IPS DF 19.7 (cell line): ENCODE results near the gene PIF1.

Experiments
- DNase-seq: peaks from one replicate; pipeline ENCODE4 v3.0.0-alpha.2; 2013; ENCODE audit warnings: low read depth, low spot score

Gene PIF1, protein sequence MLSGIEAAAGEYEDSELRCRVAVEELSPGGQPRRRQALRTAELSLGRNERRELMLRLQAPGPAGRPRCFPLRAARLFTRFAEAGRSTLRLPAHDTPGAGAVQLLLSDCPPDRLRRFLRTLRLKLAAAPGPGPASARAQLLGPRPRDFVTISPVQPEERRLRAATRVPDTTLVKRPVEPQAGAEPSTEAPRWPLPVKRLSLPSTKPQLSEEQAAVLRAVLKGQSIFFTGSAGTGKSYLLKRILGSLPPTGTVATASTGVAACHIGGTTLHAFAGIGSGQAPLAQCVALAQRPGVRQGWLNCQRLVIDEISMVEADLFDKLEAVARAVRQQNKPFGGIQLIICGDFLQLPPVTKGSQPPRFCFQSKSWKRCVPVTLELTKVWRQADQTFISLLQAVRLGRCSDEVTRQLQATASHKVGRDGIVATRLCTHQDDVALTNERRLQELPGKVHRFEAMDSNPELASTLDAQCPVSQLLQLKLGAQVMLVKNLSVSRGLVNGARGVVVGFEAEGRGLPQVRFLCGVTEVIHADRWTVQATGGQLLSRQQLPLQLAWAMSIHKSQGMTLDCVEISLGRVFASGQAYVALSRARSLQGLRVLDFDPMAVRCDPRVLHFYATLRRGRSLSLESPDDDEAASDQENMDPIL

DNA sequence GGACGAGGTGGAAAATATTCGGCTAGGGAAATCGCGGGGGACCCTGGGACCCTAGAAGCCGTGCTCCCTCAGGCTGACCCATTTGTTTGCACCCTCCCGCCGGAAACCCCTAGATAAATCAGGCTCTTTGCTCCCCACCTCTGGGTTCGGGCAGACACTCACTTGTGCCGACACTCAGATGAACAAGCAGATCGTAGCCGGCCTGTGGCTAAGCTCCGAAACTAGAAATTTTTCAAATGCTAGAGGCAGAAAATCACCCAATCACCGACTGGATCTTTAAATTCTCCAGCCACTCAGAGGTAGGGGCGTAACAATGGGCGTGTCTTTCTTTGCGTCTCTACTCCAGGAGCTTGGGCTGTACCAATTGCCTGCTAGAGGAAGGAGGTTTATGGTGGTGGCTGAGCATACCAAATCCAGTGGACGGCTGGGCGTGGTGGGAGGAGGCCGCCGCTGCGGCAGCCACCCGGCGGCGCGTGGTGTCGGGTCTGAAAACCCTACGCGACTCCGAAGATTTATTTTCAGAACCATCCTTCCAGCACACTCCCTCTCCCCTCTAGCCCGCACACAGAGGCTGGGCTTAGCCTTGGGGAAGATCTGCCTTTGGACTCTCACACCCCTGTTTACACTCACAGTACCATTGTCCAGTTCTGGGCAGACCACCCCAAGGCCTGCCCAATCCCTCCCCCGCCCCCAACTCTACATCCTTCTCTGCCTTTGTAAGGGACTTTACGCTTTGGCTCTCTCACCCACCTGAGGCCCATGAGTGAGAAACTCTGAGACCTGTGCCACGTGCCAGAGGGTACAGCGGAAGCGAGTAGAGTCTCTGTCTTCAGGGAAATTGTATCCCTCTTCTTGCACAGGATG is at the start of gene PIF1:
Gene PIF1, minus strand, starts transcription at position 217 of the 864 bp plus-strand sequence. CDS start 1,312 bp downstream, outside the sequence.
- peak; percentile 99 for DNase-seq

DNA sequence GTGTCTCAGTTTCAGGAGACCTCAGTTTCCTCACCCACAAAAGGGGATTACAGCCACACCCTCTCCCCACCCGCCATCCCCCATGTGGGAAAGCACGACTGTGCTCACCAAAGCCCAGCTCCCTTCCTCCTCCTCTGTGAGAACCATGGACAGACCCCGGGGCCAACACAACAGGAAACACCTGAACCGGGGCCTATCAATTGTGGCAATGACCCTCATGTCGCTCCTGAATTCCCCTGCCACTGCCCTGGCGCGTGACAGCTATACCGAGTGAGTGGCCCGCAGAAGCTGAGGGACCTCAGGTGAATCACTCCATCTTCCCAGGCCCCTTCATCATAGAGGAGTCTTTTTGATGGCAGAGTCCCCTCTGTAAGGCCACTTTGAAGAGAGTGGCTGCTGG is 44.9 kb upstream of the PIF1 start:
- no peak for DNase-seq

DNA sequence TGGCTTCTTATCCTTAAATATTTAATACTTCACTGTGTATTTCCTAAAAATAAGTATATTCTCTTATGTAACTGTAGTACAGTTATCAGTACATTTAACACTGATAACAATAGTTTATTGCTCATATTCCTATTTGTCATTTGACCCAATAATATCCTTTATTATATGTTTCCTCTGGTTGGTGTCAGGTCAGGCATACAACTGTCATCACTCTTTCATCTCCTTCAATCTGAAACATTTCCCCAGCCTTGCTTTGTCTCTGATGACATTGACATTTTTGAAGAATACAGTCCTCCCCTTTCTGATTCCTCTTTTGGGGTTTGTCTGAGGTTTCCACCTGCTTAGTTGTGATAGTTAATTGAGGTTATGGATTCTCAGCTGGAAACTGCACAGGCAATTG is 44.1 kb upstream of the PIF1 start:
- DNase-seq, result no peak

DNA sequence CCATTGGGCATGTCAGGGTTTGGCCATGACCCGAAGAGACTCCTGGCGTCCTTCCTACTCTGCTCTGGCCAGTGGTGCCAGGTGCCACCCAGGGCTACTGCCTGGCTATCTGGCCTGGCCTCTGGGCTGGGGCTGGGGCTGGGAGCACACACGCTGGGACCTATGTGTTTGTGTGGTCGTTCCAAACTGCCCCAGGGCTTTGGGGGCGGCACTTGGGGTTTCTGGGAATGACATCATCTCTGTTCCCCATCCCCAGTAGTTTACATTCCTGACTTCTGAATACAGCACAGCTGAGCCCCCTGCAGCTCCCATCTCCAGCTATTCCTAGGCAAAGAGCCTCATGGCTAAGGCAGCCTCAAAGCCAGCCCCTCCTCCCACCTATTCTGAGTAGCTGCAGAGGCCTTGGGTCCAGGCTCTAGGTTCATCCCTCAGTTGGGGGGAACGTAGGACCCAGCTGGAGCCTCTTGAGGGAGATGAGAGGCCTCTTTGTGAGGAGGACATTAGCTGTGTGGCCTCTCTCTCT is 40.6 kb upstream of the PIF1 start:
- peak; percentile 80 for DNase-seq

DNA sequence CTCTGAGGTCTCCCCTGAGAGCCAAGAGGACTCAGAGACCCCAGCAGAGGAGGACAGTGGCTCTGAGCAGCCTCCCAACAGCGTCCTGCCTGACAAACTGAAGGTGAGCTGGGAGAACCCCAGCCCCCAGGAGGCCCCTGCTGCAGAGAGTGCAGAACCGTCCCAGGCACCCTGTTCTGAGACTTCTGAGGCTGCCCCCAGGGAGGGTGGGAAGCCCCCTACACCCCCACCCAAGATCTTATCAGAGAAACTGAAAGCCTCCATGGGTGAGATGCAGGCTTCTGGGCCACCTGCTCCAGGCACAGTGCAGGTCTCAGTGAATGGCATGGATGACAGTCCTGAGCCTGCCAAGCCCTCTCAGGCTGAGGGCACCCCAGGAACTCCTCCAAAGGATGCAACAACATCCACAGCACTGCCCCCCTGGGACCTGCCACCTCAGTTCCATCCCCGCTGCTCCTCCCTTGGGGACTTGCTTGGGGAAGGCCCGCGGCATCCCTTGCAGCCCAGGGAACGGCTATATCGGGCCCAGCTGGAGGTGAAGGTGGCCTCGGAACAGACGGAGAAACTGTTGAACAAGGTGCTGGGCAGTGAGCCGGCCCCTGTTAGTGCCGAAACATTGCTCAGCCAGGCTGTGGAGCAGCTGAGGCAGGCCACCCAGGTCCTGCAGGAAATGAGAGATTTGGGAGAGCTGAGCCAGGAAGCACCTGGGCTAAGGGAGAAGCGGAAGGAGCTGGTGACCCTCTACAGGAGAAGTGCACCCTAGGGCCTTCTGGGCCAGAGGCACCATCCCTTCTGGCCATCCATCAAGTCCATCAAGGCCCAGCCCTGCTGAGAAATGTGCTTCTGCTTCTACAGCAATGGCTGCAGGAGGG is 39.9 kb upstream of the PIF1 start:
- no peak for DNase-seq

DNA sequence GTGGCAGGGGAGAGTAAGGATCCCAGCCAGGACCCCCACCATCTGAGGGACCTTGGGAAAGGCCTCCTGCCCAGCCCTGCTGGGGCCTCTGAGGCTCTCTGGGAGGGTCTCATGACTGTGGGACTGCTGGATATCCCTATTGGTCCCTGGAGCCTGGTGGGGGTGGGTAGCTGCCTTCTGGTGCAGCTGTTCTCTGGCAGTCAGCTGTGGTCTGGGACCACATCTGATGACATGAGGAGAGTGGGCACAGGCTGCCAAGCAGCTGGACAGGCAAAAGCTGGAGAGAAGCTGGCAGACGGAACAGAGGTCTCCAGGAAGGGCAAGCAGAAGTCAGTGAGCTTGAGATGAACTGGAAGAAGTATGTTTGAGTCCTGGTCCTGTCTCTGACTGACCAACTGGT is 38.6 kb upstream of the PIF1 start:
- no peak for DNase-seq

DNA sequence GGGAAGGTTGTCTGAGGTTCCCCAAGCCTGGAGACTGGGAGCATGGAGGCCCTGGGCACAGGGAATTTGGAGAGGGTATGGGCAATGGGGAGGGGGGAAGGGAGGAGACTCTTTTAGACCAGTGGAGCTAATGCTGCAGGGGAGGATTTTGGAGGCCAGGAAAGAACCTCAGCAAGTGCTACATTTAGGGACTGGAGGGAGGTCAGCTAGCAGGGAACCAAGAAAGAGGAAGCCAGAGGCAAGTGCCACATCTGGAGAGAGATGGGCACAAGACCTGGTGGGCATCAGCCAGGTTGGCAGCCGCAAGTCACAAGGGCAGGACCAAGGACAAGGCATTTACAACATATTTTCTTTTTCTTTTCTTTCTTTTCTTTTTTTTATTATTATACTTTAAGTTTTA is 37.0 kb upstream of the PIF1 start:
- no peak for DNase-seq

DNA sequence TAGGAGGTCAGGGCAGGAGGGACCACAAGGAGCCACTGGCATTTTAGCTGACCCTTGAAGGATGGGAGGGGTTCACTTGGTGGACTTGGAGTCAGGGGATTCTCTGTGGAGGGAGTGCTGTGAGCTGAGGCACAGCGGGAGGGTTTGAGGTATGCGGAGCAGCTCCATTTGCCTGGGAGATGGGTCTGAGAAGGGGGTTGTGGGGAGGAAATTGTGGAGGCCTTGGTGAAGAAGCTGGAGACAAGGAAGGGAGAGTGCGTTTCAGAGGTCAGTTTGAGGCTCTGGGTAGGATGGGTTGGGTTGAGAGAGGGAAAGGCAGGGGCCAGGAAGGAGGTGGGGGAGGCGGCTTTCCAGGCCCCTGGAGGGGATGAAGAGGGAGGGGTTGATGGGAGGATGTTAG is 36.5 kb upstream of the PIF1 start:
- no peak for DNase-seq

DNA sequence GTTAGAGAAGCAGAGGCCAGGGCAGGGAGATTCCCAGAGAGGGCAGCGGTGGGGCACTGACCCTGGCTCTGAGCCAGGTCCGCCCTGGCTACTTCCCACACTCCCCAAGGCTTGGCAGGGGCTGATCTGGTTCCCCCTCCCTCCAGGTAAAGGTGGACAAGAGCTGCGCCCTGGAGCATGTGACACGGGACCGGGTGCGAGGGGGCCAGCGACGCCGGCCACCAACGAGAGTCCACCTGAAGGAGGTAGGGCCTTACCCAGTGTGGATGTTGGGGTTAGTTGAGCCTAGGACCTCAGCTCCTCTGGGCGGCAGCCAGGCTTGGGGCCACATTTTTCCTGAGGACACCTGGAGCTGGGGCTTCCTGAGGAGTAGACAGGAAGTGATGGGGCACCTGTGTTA is 35.9 kb upstream of the PIF1 start:
- DNase-seq, result no peak

DNA sequence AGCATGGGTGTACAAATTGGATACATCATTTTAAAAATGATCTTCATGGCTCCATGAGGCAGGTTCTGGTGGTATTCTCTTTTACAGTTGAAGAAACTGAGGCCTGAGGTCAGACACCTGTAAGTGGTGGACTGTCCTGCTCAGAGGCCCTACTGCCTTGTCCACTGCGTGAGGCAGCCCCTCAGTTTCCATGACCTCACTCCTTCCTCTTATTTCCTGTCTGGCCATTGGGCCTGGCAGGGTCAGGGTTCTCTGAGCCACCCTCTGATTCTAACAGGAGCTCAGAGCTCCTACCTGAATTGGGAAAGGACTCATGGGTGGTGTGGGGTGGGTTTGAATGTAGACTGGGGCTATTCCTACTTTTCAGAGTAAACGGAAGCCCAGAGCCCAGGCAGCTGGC is 33.8 kb upstream of the PIF1 start:
- no peak for DNase-seq

DNA sequence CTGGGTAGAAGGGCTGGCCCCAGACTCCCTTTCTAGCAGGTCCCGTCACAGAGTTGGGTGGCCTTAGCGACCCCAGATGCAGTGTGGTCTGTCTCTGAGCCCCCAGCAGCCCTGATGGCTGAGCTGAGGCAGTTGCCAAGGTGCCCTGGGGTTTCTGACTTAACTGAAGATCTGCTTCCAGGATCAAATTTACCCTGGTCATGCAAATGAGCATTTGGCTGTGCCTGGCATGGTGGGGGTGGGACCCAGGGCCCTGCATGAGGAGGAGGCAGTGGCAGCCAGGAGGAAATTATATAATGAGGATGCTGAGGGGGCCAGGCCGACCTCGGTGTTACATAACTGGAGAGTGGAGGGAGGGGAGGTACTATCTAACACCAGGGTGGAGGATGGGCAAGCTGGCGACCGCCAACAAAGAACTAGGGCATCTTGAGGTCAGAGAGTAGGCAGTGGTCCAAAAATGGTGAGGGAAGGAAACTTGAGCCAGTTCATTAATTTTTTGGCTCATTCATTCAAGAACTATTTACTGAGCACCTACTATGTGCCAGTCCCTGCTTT is 32.7 kb upstream of the PIF1 start:
- DNase-seq, result no peak

DNA sequence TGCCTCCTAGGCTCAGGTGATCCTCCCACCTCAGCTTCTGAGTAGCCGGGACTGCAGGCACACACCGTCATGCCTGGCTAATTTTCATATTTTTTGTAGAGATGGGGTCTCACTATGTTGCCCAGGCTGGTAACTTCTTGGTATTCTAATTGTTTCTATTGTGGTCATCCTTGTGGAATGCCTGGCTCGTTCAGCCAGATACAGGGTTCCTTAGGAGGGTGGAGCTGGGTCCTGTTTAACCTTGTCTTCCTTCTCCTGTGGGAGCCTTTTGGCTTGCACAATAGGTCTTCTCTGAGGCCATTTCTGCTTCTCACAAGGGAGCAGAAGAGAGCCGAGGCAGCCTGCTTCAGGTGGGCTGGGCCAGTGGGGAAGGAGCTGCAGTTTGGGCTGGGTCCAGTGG is 32.0 kb upstream of the PIF1 start:
- no peak for DNase-seq

DNA sequence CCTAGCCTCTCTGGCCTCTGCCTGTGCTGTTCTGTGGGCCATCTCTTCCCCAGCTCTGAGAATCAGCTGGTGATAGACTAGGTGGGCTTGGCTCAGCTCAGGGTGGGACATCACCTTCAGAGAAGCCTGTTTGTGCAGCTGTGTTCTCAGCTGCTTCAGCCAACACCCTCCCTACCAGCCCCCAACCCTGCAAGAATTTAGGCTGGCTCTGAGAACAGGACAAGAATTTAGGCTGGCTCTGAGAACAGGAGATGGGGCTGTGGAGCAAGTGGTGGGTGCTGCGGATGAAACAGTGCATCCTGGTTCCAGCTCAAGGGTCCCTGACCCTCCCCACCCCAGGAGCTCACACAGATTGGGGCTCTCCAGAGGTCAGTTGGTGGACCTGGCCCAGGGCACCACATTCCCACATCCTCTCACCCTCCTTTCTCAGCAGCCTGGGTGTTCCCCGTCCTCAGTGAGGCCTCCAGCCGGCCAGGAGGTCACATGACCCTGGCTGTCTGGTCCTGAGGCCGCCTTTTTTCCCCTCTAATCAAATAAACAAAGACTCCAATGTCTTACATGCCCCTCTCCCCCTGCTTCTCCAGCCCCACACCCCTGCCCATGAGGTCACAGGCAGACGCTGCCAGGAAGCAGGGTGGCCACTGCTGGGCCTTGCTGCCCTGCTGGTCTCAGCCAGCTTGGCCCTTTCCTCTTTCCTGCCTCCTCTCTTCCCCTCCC is 31.1 kb upstream of the PIF1 start:
- no peak for DNase-seq

DNA sequence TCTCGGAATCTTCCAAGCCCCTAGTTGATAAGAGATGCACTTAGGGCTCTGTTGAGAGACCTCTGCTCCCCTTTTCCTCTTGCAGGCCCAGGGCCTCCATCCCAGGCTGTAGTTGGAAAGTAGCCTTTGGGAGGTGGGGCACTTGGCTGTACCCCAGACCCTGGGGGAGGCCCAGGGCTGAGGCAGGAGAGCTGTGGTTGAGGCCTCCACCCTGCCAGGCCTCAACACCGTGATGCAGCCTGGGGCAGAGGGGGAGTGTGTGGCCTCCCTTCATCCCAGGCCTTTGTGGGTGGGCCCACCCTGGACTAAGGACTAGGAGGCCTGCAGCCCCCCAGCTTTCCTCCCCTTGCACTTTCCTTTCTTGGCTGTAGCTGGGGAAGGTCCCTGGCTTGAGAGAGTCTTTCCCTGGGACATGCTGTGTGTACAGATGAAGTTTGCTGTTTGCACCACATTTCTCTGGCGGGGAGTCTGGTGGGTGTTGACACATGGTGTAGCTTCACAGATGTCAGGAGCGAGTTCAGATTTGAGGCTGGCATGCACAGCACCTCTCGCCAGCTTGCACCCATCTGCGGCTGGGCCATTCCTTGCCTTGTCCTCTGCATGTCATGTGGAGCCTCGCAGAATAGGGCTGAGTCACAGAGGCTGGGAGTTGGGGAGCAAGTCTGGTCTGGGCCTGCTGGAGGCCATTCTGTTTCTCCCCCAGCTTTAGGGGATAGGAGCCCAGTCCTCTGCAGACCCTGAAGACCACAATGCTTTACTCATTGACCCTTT is 29.9 kb upstream of the PIF1 start:
- no peak for DNase-seq

DNA sequence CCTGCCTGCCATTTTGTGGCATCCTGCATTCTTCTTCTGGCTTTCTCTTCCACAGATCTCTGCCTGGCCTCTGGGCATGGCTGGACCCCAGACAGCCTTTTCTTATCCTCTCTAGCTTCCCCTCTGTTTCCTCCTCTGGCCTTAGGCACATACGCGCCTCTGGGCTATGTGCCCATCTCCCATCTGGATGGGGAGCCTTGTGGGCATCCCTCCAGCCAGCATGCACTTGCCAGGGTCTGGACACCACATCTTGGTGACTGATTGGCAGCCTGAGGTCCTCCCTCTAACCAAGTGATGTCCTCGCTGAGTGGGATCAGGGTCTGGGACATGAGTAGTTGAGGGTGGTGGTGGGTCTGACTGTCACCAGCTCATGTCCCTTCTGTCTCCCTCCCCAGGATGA is 29.1 kb upstream of the PIF1 start:
- no peak for DNase-seq

DNA sequence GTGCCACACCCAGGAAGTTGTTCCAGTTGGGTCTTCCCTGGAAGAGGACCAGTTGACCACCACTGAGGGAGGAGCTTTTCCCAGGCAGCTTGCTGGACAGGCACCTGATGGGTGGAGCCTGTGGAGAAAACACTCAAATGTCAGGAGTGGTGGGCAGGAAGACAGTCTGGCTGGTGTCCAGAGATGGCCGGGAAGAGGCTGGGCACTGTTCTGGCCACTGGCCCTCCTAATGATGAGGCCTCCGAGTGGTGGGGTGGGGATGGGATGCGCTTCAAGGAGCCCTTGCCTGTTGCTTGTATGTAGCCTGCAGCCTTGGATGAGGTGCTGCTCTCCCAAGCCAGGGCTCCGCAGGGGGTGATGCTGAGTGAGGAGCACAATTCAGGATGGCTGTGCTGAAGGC is 28.6 kb upstream of the PIF1 start:
- no peak for DNase-seq

DNA sequence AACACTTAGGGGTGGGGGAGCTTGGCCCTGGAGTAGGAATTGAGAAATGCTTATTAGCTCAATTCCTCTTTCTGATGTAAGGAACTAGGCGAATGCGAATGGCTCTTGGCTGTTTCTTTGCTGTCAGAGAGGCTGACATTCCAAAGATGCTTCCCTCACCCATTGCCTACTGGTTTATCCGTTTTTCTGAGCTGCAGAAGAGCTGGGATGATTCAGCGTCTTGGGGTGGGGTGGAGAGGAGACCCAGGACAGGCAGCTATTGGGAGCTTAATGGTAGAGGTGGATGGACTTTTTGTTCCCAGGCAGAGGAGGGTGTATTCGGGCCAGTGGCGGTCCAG is 26.0 kb upstream of the PIF1 start:
- no peak for DNase-seq

DNA sequence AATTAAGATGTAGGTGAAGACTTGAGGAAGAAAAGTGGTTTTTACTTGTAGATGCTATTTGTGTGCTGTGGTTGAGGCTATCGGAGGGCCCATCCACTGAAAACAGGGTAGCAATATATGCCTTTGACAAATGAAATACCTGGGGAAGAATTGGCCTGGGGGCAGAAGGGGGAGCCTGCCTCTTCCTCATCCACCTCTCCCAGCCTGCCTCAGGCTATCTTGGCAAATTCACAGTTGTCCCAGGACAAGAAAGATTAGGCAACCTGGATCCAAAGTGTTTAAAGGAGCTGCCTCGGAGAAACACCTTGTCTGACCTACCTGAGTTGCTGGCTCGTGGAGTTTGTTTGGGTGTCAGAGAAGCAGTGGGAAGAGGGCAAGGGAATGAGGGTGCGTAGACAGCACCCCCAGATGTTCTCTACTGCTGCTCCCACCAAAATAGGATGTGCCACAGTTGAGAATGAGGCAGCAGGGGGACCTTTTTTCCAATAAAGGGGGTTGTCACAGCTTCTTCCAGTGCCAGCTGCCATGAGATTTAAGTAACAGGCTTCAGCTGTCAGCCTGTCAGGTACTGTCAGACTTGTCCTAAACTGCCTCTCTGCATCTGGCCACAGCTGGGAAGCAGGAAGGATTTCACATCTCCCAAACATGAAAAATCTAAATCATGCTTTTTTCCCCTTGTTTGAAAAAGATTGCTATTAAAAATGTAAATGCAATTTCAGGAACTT is 25.5 kb upstream of the PIF1 start:
- DNase-seq, result no peak
